Activated CD4-positive, alpha-beta T cell treated with anti-CD3 and anti-CD28 coated beads for 4 hours (primary cell): Measurements from ENCODE around the gene DYNC1I1.

ENCODE experiments used
- DNase-seq, 2 donors: peaks; one replicate each; pipeline ENCODE4 v3.0.0-alpha.2; 2020

Gene DYNC1I1

DNA sequence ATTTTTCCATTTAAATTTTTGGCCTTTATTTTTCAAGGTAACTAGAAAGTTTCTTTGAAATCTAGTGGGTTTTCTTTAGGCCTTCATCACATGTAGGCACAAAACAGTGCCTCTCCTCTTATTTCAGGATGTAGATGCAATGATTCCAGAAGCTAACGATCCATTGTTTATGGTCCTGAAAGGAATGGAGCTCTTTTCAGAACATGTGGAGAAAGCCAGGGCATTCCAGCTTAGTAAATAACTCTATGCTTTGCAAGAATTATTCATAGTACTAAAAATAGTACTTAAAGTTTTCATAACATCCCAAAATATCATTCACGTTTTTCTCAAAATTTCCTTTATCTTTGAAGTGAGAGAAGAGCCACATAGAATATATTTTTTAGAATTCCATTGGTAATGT, 91.3 kb downstream of the DYNC1I1 start:
- no peak for DNase-seq

DNA sequence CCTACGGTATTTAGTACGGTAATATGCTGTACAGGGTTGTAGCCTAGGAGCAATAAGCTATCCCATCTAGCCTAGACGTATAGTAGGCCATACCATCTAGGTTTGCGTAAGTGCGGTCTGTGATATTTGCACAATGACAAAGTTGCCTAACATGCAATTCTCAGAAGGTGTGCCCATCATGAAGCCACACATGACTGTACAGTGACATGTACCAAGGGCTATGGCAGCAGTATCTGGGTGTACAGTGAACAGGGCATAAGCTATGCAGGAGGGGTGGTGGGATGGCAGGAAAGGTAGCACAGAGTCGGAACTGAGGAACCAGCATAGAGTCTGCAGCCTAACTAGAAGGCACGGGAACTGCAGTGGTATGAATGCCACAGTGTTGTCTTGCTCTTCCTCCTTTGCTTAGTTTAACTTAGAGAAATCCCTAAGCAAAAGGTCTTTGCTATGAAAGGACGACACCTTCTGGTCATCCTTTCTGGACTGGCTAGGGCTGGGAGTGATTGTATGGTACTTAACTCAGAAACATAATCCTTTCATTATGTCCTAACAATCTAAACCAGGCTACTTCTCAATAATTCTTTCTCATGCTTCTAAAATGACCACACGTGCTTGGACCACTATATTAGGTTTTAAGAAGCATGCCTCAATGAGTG, 93.5 kb downstream of the DYNC1I1 start:
- DNase-seq = no peak

DNA sequence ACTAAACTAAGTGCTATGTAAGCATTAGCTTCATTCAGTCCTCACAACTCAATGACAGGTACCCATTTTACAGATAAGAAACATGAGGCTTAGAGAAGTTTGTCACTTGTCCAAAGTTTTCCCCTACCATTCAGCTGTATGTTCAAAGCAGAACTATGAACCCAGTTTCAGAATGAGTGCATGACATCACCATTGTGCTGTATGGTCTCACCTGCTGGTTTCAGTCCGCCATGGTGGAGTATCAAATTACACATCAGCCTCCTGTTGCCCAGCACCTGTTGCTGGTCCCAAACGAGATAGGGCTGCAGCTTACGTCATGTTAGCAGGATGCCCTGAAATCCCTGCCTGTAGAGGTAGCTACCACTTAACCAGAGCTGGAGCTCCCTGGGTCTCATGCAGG, 95.0 kb downstream of the DYNC1I1 start:
- no peak for DNase-seq

DNA sequence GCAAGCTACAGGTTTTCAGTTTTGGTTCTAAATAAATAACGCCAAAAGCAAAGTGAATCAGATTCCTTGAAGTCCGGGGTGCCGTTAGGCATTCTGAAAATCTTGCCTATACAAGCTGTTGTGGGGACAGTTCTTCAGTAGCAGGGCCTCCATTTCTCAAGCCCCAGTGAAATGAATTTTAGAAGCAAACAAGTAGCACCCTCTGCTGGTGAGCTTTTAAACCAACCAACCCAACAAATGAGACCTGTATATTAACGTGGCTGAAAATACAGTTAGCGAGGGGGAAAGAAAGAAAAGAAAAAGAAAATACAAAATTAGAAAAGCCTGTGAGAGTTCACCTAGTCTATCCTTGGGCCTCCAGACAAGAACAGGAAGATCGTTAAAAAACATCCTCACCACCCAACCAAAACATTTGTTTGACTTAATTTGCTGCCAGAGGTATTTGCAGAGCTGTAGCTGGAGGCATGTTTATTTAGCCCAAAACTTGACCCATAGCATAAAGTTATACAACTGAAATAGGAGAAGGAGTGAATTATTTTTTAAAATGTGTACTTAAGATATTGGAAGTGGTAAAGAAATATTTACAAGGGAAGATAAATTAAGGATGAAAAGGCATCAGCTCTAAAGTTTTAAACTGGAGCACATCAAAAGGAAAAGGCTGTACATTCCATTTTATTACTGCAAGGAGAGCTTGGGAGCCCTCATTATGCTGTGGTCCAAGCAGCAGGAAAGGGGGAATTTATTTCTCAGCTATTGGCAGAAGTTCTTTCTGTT, 98.9 kb downstream of the DYNC1I1 start:
- no peak for DNase-seq

DNA sequence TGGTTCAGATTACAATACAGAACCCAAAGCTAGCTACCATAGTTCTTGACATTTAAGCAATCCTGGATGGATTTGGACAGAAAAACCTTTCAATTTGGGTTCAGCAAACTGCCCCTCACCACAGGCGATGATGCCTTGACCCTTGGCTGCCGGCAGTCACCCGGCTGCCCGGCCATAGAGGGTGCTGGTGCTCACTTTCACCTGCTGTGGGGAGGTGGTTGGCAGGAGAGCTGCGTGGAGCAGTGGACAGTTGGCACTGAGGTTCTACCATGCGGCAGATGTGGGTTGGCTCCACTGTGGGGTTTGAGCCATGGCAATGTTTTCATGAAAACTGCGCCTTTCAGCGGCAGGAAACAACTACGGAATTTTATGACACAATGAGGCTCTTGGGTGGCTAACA, 99.5 kb downstream of the DYNC1I1 start:
- DNase-seq = no peak

DNA sequence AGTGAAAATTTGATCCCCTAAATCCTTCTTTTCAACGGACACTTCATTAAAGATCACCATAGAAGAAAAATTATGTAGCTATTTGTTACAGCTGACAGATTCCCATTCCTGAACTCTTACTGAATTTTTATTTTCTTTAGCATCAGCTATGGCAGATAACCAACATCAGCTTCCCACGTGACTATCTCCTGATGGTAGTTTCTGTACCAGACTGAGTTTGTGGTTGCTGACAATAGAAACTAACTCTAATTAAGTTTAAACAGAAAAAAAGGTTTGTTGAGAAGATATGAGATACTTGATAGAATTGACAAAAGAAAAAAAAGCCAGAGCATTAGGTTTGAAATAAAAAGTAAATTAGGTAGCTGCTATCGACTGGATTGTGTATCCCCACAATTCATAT, 101.8 kb downstream of the DYNC1I1 start:
- DNase-seq = no peak

DNA sequence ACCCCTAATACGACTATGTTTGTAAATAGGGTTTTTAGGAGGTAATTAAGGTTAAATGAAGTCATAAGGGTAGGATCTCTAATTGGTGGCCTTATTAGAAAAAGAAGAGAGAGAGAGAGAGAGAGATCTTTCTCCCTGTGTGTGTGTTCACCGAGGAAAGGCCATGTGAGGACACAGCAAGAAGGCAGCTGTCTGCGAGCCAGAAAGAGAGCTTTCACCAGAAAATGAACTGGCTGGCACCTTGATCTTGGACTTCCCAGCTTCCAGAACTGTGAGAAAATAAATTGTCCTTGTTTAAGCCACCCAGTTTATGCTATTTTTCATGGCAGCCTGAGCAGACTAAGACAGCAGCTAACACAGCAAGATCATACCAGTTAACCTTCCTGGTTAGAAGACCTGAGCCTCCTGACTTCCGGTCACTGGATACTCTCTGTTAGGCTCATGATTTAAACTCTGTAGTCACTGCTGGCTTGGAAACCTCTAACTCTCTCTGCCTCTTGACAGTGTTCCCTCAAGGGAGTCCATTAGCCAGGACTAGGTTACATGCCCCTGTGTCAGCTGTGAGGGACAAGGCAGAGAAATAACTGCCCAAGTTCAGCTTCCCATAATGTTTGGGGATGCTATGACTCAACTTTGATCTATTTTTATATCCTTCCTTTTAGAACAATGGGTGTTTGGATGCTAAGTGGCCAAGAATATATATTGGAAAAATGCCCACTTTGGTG, 102.3 kb downstream of the DYNC1I1 start:
- DNase-seq = no peak

DNA sequence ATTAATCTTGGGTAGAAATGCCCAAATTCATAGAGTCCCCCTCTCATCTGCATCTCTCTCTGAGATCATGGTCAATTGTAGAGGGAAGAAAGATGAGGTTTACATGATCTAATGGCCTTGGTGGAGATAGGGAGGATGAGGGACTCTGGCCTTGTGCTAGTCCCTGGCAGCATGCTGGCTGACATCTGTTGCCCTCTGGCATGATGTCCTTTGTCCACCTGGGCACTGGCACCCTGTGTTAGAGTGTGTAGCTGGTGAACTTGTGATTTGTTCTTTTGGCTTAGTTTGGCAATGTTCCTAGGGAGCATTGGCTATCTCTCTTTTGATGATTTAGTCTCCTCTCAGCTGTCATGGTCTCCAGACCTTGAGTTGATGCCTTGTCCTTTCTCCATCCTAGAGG, 103.2 kb downstream of the DYNC1I1 start:
- no peak for DNase-seq

DNA sequence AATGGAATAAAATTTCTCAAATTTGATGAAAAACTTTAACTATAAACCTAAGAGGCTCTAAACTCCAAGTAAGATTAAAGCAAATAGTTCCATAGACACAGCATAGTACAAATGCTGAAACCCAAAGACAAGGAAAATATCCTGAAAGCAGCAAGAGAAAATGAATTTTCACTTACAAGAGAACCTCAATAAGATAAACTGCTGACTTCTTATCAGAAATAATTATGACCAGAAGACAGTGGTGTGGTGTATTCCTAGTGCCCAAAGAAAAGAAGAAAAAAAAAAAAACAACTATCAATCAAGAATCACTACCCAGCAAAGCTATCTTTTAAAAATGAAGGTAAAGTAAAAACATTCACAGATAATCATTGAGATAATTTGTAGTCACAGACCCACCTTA, 106.3 kb downstream of the DYNC1I1 start:
- no peak for DNase-seq

DNA sequence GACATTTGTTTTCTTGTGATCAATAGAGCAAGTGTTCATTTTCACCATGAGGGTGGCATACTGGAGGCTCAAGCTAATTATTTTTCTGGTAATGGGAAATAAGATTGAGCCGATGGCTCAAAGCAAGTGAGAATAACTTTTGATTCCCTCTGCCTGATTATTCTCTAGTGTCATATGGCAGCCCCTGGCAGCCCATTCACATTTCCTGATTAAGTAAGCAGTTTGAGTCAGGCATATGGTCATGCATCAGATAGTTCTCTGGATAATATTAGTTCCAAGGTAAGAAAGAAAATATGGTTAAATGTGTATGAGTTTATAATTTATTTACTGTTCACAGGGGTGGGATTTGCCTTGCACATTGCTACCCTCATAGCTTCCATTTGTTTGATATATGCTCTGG, 109.2 kb downstream of the DYNC1I1 start:
- no peak for DNase-seq

DNA sequence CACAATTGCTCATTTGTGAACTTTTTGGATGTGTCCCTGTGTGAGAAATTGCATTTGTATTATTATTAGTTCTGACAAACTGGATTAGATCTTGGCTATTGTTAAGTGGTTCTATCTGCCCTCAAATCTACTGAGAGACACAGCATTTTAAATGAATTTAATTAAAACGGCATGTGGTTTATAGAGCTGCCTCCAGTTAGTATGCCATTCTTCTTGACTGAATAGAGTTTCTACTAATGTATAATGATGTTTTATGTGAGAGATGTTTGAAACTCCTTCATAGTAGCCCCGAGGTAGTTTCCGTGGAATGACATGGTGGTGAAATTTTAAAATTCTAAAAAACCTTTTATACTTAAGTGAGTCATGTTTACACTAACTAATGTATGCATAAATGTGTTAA, 110.9 kb downstream of the DYNC1I1 start:
- no peak for DNase-seq

DNA sequence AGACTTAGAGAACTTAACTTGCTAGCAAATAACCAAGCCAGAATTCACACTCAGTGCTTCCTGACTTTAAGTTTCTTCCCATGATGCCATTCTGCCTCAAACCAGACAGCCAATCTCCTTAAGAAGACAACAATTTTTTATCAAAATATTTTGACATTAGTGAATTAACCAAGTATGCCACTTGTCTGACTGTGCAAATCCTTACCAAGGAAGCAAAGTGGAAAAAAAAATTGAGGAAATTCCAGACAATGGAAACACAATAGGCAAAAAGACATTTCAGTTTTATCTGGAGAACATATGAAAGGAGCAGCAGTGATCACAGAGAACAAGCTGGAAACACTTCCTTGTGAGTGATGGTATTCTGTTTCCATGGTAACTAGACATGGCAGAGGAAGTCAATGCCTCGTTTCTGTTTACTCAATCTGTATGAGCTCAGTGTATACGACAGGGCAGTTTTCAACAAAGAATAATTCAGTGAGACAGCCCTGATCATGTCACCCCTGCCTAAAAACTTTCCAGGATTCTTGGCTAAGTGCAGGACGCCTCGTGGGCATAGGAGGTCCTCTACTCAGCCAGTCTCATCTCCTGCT, 114.2 kb downstream of the DYNC1I1 start:
- DNase-seq = no peak

DNA sequence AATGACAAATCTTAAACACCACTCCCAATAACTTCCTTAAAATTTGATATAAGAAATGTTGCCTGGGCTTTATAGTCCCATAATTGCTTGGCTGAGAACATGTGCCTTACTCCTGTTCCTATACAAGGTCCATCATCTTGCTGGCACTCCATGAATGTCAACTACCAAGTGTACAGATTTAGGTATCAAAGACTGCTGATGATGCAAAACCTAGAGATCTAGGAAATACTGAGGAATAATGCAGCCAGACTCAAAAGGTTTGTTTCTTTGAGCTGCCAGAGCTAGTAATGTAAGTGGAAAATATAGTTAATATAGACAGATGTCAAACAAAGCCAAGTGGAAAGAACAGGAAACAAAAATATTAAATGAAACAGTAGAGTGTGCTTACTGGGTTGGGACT, 121.1 kb downstream of the DYNC1I1 start:
- no peak for DNase-seq

DNA sequence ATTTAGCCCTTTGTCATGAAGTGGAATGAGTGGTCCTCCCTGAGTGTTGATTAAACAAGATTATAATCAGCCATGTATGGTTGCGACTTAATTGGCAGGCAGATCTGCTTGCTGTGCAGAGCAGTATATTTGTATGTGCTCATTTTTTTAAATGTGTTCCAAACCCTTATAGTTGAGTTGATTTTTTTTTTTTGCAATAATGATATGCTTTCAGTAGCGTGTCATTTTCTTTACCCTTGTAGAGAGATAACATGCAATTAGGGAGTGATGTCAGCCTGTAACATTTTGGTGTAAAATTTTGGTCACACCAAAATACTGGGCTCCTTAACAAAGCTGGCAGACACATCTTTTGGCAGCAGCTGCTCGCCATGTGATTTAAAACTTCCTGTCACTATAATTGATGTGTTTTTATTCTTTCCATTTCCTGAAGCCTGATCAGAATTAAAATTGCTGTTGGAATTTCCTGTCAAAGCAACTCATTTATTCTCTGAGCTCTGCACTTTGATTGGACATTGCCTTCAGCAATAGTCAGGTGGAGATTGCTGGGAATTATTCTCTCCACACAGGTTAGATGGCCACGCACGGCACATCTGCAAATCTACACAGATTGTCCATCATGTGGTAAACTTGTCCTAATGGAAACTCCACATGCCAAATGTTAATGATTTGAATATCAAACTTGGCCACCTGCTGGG, 125.3 kb downstream of the DYNC1I1 start:
- no peak for DNase-seq

DNA sequence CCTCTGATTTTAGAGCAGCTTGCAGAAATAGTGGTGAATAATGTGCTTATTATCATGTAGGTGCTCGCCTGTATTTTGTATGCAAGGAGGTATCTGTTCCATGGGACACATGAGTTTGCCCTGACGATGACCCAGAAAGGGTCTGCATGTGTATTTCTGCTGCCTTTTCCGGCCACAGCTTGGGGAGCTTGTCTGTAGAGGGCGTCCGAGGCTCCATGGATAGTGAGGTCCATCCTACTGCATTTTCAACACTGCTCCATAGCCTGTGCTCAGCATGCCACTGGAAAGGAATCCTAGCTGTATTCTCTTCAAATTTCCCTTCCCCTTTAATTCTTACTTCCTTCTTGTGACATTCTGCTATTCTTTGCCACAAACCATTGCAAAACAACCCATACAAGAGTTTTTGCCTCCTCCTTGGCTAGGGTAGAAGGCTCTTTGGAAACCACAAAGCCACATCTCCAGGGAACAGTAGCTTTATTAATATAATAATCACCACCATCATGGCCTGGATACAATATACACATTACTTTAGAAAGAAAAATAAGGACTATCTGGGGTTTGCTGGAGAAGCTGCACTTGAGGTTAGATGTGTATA, 127.7 kb downstream of the DYNC1I1 start:
- no peak for DNase-seq

DNA sequence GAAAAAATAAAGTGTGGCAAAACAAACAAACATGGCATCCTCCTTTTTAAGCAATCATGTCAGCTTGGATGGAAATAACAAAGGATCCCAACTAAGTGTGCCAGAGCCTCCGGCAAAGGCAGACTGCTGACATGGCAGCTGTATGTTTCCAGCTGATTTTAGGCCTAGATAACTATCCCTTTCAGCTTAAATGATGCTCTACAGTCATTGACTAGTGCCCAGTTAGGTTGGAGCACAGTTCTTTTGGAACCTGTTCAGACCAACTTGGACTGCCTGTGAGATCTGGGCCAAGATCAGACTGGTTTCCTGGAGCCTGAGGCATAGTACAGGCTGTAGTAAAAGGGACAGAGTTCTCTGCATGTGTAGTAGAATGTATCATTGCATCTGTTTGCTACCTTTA, 128.7 kb downstream of the DYNC1I1 start:
- no peak for DNase-seq

DNA sequence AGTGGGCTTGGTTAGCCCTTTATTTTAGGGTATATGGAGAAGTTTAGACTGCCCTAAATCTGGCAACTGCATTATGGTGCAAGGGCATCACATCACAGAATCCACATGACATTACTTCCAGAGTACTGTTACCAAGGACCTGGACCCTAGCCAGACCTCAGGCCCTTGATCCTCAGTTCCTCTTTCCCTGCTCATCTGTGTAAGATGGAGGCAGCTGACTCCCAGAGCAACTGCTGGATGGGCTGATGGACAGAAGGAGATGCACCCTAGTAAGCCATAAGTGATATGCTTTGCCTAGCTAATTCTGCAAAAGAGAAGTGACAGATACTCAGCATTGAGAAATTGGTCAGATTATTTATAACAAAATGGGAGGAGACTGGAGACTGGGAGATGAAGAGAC, 131.7 kb downstream of the DYNC1I1 start:
- no peak for DNase-seq

DNA sequence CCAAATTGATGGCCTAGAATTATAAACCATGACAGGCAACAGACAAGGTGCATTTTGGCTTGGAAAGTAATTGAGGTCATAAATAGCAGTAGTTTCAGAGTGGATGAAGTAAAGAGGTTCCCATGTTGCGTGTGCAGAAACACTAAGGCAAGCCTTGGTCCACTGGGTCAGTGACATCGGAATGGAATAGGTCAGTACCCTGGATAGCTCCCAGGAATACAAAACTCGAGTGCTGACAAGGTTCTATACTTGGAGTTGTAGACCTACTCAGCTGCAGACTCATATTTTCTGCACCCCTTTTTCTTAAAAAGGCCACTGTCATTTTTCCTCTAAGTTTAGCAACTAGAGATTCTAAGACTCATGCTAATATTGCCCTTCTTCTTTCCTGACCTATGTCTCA, 132.8 kb downstream of the DYNC1I1 start:
- no peak for DNase-seq

DNA sequence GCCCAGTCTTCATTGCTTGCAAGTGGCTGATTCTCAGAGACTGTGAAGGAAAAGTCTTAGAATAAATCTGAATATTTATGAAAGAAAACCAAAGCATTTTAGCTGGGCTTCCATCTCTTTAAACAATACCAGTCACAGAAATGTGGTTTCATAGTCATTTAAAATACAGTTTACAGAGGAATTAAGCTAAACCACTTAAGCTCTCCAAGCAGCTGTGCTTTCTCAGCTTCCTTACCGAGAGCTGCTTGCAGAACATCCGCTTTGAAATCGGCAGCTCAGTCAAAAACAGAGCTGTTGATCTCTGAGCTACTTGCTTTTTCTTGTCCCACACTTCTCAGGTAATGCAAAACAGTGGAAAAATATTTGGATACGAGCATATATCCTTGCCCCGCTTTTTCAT, 134.5 kb downstream of the DYNC1I1 start:
- DNase-seq = no peak

DNA sequence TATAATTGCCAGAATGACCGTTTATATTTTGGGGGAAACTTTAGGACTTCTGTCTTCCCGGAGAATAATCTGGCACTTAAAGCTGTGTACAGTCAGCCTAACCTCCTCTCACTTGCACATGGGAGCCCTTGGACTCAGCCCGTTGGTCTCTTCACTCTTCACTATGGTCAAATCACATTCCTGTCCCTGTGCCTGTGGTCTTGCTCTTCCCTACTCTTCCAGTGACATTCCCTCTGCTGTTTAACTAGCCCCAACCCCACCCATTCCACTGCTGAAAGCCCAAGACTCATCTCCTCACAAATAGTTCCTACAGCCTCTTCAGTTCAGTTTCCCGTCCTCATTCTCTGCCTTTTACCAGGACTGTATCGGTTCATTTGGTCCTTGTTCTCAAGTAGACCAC, 135.0 kb downstream of the DYNC1I1 start:
- DNase-seq = no peak

DNA sequence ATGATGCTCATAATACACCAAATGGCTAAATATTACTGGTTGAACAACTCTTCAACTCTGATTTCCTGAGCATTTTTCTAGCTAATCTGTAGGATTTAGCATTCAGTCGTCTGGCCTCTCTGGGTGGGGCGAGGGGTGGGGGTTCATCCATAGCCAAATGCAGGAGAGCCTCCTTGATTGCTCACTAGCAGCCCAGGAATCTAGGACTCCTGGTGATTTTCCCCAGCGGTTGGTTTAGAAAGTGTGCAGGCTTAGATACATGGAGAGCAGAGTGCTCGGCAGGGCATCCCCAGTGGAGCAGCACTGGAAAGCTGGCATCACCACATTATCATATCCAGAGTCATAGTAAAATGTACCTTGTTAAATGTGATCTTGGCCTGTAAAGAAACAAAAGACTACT, 136.1 kb downstream of the DYNC1I1 start:
- no peak for DNase-seq

DNA sequence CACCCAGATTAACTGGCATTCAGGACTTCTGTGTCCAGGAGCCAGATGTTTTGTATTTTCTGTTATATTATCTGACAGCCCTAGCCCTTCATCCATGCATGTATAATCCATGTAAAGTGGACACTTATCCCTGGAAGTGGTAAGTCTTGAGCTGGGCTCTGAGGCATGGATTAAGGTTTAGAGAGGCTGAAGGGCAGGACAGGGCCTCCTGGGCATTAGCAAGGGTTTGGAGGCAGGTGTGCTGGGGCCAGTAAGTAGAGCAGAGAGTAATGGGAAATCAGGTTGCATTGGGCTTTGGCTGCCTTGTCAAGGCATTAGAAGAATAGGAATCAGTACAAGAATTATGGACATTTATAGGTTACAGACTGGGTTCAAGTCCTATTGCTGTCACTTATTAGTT, 138.0 kb downstream of the DYNC1I1 start:
- no peak for DNase-seq

DNA sequence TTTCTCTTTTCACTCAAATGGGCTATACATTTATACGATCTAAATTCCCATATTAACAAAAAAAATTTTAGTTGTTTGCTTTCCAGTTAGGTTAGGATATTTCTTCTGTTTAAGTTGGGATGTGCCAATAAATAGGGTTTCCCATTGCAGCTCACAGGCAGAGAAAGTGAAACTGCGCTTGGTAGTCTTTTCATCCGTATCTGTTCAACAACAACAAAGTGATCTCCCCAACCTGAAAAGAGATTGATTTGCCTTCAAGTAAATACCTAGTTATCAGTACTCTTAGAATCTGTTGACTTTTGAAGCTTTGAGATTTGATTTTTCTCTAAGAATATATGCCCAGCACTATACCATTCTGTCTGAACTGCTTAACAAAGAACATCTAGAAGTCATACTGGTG, 143.4 kb downstream of the DYNC1I1 start:
- no peak for DNase-seq
